ENCODE results near the gene MAST4.

DNA sequence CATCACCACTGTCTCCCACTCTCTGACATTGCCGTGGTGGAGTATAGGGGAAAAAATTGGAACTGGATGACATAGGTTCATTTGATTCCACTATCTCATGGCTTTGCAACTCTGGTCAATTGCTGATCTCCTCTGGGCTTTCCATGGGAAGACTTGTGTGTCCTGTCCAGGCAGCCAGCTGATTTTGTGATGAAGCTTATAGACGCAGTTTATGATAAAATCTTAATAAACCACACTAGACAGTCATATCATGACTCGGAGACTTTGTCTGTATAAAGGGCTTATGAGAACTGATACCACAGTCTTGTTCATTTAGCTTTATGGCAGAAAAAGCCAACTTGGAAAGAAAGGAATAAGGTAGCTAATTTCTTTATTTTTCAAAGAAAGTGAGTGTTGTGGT, 296.5 kb downstream of the MAST4 start:
- TF ChIP-seq KLF6 (CRISPR knock-in tag; IDR thresholded peaks at IDR 0.05) (no peak), TBL1XR1 (IDR thresholded peaks at IDR 0.05; ENCODE audit: borderline replicate concordance, low read length, partially characterized antibody) (no peak), ZFAT (CRISPR knock-in tag; conservative IDR thresholded peaks at IDR 0.05) (no peak), JUNB (CRISPR knock-in tag; IDR thresholded peaks at IDR 0.05; ENCODE audit: borderline replicate concordance) (no peak), RNF2 (conservative IDR thresholded peaks at IDR 0.05; ENCODE audit: low read depth) (no peak), CTCF (CRISPR knock-in tag; IDR thresholded peaks at IDR 0.05) (no peak), ZC3H13 (CRISPR knock-in tag; IDR thresholded peaks at IDR 0.05) (no peak), TAF15 (IDR thresholded peaks at IDR 0.05; ENCODE audit: low read depth, low read length, poor library complexity, severe bottlenecking) (no peak), BCL6 (CRISPR knock-in tag; IDR thresholded peaks at IDR 0.05) (no peak)

Data from HepG2 (cell line).